H9 (cell line): ENCODE results near the gene TSPAN18. TPM values are rescaled to one million over a fixed set of nuclear protein-coding genes. Genes with fewer than 3 reads are reported as not detected.

ENCODE experiments used
- DNase-seq: peaks from one replicate; pipeline ENCODE4 v3.0.0-alpha.2; 2017
- H2AFZ ChIP-seq: one replicate; pipeline ENCODE4 v1.6.1; 2013; ENCODE audit warnings: mild to moderate bottlenecking, low read length, control low read depth, moderate library complexity
- H2AK5ac ChIP-seq: 2 replicates; pipeline ENCODE4 v1.6.1; 2013; ENCODE audit warnings: low read length, control low read depth, mixed read lengths; ENCODE audit not compliant: insufficient read length
- H2BK120ac ChIP-seq: one replicate; pipeline ENCODE4 v1.6.1; 2013; ENCODE audit warnings: low read depth, mild to moderate bottlenecking, low read length, control low read depth, inconsistent platforms; ENCODE audit not compliant: poor library complexity, severe bottlenecking
- H2BK12ac ChIP-seq: 2 replicates; pipeline ENCODE4 v1.6.1; 2013; ENCODE audit warnings: low read length, control low read depth, mixed read lengths, low read depth; ENCODE audit not compliant: insufficient read length
- H2BK15ac ChIP-seq: 2 replicates; pipeline ENCODE4 v1.6.1; 2013; ENCODE audit warnings: low read depth, low read length, control low read depth
- H2BK20ac ChIP-seq: one replicate; pipeline ENCODE4 v1.6.1; 2013; ENCODE audit warnings: low read depth, mild to moderate bottlenecking, low read length, control low read depth, inconsistent platforms; ENCODE audit not compliant: poor library complexity, severe bottlenecking
- H2BK5ac ChIP-seq: 2 replicates; pipeline ENCODE4 v1.6.1; 2013; ENCODE audit warnings: low read length, control low read depth, mixed read lengths; ENCODE audit not compliant: insufficient read length
- H3K14ac ChIP-seq: 2 replicates; pipeline ENCODE4 v1.6.1; 2013; ENCODE audit warnings: low read length, control low read depth; ENCODE audit not compliant: insufficient read depth
- H3K18ac ChIP-seq: 2 replicates; pipeline ENCODE4 v1.6.1; 2013; ENCODE audit warnings: low read depth, mild to moderate bottlenecking, mixed read lengths, low read length, control low read depth; ENCODE audit not compliant: insufficient read length
- H3K23ac ChIP-seq: 2 replicates; pipeline ENCODE4 v1.6.1; 2013; ENCODE audit warnings: low read length, control low read depth, mixed read lengths, low read depth; ENCODE audit not compliant: insufficient read length
- H3K23me2 ChIP-seq: 2 replicates; pipeline ENCODE4 v1.6.1; 2013; ENCODE audit warnings: low read depth, mild to moderate bottlenecking, mixed read lengths, low read length, control low read depth; ENCODE audit not compliant: insufficient read length, poor library complexity, severe bottlenecking
- H3K27ac ChIP-seq: 2 replicates; pipeline ENCODE4 v1.5.1; 2013; ENCODE audit warnings: low read length, control low read depth, mixed read lengths, low read depth; ENCODE audit not compliant: insufficient read length
- H3K27me3 ChIP-seq: 2 replicates; pipeline ENCODE4 v1.6.1; 2013; ENCODE audit warnings: low read length, control low read depth, inconsistent platforms; ENCODE audit not compliant: insufficient read depth
- H3K4ac ChIP-seq: 2 replicates; pipeline ENCODE4 v1.6.1; 2013; ENCODE audit warnings: low read depth, mild to moderate bottlenecking, control low read depth, inconsistent platforms, low read length, moderate library complexity
- H3K4me1 ChIP-seq: 2 replicates; pipeline ENCODE4 v1.6.1; 2013; ENCODE audit warnings: low read length, control low read depth, inconsistent platforms; ENCODE audit not compliant: insufficient read depth
- H3K4me2 ChIP-seq: 2 replicates; pipeline ENCODE4 v1.6.1; 2013; ENCODE audit warnings: low read length, control low read depth, mixed read lengths; ENCODE audit not compliant: insufficient read length, insufficient read depth
- H3K56ac ChIP-seq: 2 replicates; pipeline ENCODE4 v1.6.1; 2013; ENCODE audit warnings: low read depth, mild to moderate bottlenecking, mixed read lengths, low read length, control low read depth; ENCODE audit not compliant: insufficient read length
- H3K79me1 ChIP-seq: 2 replicates; pipeline ENCODE4 v1.6.1; 2013; ENCODE audit warnings: low read depth, mild to moderate bottlenecking, moderate library complexity, low read length, control low read depth, inconsistent platforms; ENCODE audit not compliant: insufficient read depth, poor library complexity, severe bottlenecking
- H3K79me2 ChIP-seq: 2 replicates; pipeline ENCODE4 v1.6.1; 2013; ENCODE audit warnings: low read length, control low read depth, inconsistent platforms; ENCODE audit not compliant: insufficient read depth
- H3K9ac ChIP-seq: 2 replicates; pipeline ENCODE4 v1.6.1; 2013; ENCODE audit warnings: low read length, control low read depth, mixed read lengths; ENCODE audit not compliant: insufficient read length; ENCODE audit errors: extremely low read depth
- H3K9me3 ChIP-seq: one replicate; pipeline ENCODE4 v1.6.1; 2013; ENCODE audit warnings: low read depth, low read length, inconsistent platforms; ENCODE audit not compliant: control insufficient read depth
- H3T11ph ChIP-seq: one replicate; pipeline ENCODE4 v1.6.1; 2013; ENCODE audit warnings: mild to moderate bottlenecking, low read length, control low read depth, inconsistent platforms
- H4K20me1 ChIP-seq: one replicate; pipeline ENCODE4 v1.6.1; 2013; ENCODE audit not compliant: control insufficient read depth, insufficient read length, insufficient read depth
- H4K5ac ChIP-seq: 2 replicates; pipeline ENCODE4 v1.6.1; 2013; ENCODE audit warnings: low read depth, mild to moderate bottlenecking, mixed read lengths, low read length, control low read depth; ENCODE audit not compliant: insufficient read length
- H4K8ac ChIP-seq: replicated peaks from 2 replicates; pipeline ENCODE4 v1.6.1; 2013; ENCODE audit warnings: low read length, control low read depth, mixed read lengths, low read depth; ENCODE audit not compliant: insufficient read length
- H4K91ac ChIP-seq: 2 replicates; pipeline ENCODE4 v1.6.1; 2013; ENCODE audit warnings: low read depth, mild to moderate bottlenecking, moderate library complexity, mixed read lengths, low read length, control low read depth; ENCODE audit not compliant: insufficient read length
- H3K27ac Mint-ChIP-seq, 3 experiments: 2 replicates in 2 of 3; 3 replicates in 1 of 3; pipeline ENCODE4 v1.8.0; 2020 to 2021; ENCODE audit warnings: mixed read lengths in 3 of 3, mild to moderate bottlenecking in 1 of 3, moderate library complexity in 1 of 3
- H3K27me3 Mint-ChIP-seq: 2 replicates; pipeline ENCODE4 v1.8.0; 2021; ENCODE audit warnings: low read depth, mild to moderate bottlenecking, moderate library complexity, mixed read lengths
- H3K36me3 Mint-ChIP-seq, 3 experiments: 2 replicates in 2 of 3; 3 replicates in 1 of 3; pipeline ENCODE4 v1.8.0; 2020 to 2021; ENCODE audit warnings: low read depth in 3 of 3, mixed read lengths in 3 of 3; ENCODE audit not compliant: insufficient read depth in 1 of 3
- H3K4me1 Mint-ChIP-seq, 2 experiments: 2 replicates each; pipeline ENCODE4 v1.8.0; 2020; ENCODE audit warnings: mixed read lengths in 2 of 2
- H3K4me3 Mint-ChIP-seq, 2 experiments: 2 replicates in 1 of 2; 3 replicates in 1 of 2; pipeline ENCODE4 v1.8.0; 2020 to 2021; ENCODE audit warnings: mild to moderate bottlenecking in 2 of 2, mixed read lengths in 2 of 2, moderate library complexity in 1 of 2
- H3K9me3 Mint-ChIP-seq, 2 experiments: 2 replicates in 1 of 2; 3 replicates in 1 of 2; pipeline ENCODE4 v1.8.0; 2020; ENCODE audit warnings: mild to moderate bottlenecking in 2 of 2, mixed read lengths in 2 of 2, moderate library complexity in 1 of 2
- CTCF ChIP-seq: fragments of 200-600 bp; sonication (generic); conservative IDR thresholded peaks from 3 replicates; pipeline ENCODE4 v1.8.0; 2021; ENCODE audit warnings: antibody characterized with exemption, mild to moderate bottlenecking
- WGBS: extraction: QIAGEN DNeasy Blood & Tissue Kit; methylation state at CpG from one replicate; pipeline ENCODE4 v1.1.7; 2013; ENCODE audit warnings: missing lambda C conversion rate, low lambda C conversion rate, mixed read lengths; ENCODE audit not compliant: insufficient read length; ENCODE audit errors: extremely low coverage; 5-methylcytosine and 5-hydroxymethylcytosine counted together
- total RNA-seq: library from RNA; stranded (reverse); gene quantifications from 2 replicates; pipeline ENCODE4 v1.2.1, GENCODE V29; 2021

Gene TSPAN18
- total RNA-seq, 1 experiment from 2014 or later: 25.3 TPM

- H3K4me1 Mint-ChIP-seq: peaks cover 26 to 55% of the 10 kb centered on the region in 2 experiments
- H3K4me3 Mint-ChIP-seq: no peak overlapping the region
- peaks cover 6% of the 10 kb centered on the region for H3K27me3 Mint-ChIP-seq
- no peaks in the 10 kb centered on the region for H3K79me2 ChIP-seq
- peaks cover 2% of the 10 kb centered on the region; the same call in 1 of the 2 replicates for H3K4me1 ChIP-seq
- no peak overlapping the region for H4K91ac ChIP-seq
- peaks cover 2 to 29% (median 20%) of the 10 kb centered on the region in 3 experiments; a peak in 6 of 7 replicates for H3K36me3 Mint-ChIP-seq
- H3K23ac ChIP-seq: no peak overlapping the region
- H2AK5ac ChIP-seq: no peak overlapping the region
- no peak overlapping the region for H3K56ac ChIP-seq
- H3T11ph ChIP-seq: no peak overlapping the region
- H3K14ac ChIP-seq: no peak overlapping the region
- no peaks in the 10 kb centered on the region for H4K20me1 ChIP-seq
- no peak overlapping the region for H2BK120ac ChIP-seq
- no peak for DNase-seq
- H3K4me2 ChIP-seq: no peak overlapping the region
- no peaks in the 10 kb centered on the region for H3K27me3 ChIP-seq
- H2BK15ac ChIP-seq: no peak overlapping the region
- no peak overlapping the region for H2AFZ ChIP-seq
- no peak overlapping the region for H3K9ac ChIP-seq
- no peaks in the 10 kb centered on the region for H3K9me3 Mint-ChIP-seq
- no peaks in the 10 kb centered on the region for H3K23me2 ChIP-seq
- H2BK12ac ChIP-seq: no peak overlapping the region
- no peak overlapping the region for H4K5ac ChIP-seq
- no peak overlapping the region for H2BK5ac ChIP-seq
- WGBS: no CpG with 5 or more reads among the region's 13 CpGs
- H3K27ac Mint-ChIP-seq: no peak overlapping the region
- no peak overlapping the region for H2BK20ac ChIP-seq
- H3K4ac ChIP-seq: no peak overlapping the region
- no peaks in the 10 kb centered on the region for H3K9me3 ChIP-seq
- H3K27ac ChIP-seq: no peak overlapping the region
- TF ChIP-seq CTCF: no peak
- no peak overlapping the region for H4K8ac ChIP-seq
- H3K18ac ChIP-seq: no peak overlapping the region
- H3K79me1 ChIP-seq: no peaks in the 10 kb centered on the region
Measured at GRCh38 chr11:44934735-44935250, 208.0 kb downstream of the TSPAN18 start.
